ENCODE data around the gene SMPD3. TPM values are rescaled to one million over a fixed set of nuclear protein-coding genes. Genes with fewer than 3 reads are reported as not detected.

SMPD3 gene
- total and polyA plus RNA-seq, 8 donors, result 0.83 to 5.5 (median 2.2) TPM

DNA sequence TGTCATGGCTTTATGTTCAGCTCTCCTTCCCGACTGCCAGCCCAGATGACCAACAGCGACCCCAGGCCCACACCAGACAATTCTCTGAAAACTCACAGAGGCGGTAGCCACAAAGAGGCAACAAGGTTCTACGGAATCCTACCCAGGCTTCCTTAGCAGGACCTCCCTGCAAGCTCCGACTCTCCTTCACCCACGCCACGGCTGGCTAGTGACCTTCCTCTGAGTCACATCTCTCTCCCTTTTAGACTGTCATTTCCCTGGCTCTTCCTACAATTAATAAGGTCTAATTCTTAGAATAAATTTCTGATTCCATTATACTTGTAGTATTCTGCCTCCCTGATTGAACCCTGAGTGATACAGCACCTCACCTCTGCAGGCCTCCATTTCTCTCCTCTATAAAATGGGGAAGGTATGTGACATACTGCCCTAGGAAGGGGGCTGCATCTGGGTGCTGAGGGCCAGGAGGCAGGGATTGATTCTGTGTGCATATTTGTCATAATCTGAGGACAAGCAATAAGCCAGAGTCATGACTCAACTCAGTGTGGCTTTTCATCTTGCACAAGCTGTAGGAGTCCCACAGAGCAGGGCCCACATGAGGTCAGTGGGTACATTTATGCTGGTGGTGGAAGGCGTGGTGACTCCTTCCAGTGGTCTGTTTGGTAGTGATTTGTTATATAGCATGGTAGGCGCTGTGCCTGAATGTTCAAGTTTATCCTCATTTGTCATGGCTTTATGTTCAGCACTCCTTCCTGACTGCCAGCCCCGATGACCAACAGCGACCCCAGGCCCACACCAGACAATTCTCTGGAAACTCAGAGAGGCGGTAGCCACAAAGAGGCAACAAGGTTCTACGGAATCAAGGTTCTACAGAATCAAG is 46.2 kb downstream of the SMPD3 start:
- ATAC-seq, result no peak

DNA sequence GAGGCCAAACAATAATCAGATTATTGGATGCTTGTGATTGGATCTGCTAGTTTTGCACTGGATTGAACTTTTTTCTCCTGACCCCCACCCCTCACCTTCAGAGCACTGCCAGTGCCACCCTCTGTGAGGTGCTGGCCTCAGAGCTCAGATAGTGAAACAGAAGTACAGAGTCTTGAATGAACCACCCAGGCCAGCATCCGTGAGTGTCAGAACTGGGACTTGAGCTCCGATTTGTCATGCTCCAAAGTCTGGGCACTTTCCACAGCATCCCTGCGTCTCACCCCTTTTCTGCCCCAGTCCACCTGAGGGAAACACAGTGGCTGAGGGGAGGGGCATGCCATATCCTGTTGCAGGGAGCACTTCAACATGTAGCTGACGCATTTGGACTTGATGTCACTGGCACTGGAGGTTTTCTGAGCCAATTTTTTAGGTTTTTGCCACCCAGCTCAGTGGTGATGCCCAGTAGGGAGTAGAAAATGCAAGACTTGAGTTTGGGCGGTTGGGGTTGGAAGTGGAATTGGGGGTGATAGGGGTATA is 47.3 kb downstream of the SMPD3 start:
- Histone ChIP-seq H3K27ac (no peak overlapping the region), H3K4me1 (no peaks in the 10 kb centered on the region), H3K36me3 (no peaks in the 10 kb centered on the region), H3K27me3 (no peaks in the 10 kb centered on the region), H3K4me3 (no peak overlapping the region), H3K9me3 (no peaks in the 10 kb centered on the region)
- TF ChIP-seq, protein P1, sequence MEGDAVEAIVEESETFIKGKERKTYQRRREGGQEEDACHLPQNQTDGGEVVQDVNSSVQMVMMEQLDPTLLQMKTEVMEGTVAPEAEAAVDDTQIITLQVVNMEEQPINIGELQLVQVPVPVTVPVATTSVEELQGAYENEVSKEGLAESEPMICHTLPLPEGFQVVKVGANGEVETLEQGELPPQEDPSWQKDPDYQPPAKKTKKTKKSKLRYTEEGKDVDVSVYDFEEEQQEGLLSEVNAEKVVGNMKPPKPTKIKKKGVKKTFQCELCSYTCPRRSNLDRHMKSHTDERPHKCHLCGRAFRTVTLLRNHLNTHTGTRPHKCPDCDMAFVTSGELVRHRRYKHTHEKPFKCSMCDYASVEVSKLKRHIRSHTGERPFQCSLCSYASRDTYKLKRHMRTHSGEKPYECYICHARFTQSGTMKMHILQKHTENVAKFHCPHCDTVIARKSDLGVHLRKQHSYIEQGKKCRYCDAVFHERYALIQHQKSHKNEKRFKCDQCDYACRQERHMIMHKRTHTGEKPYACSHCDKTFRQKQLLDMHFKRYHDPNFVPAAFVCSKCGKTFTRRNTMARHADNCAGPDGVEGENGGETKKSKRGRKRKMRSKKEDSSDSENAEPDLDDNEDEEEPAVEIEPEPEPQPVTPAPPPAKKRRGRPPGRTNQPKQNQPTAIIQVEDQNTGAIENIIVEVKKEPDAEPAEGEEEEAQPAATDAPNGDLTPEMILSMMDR (IDR thresholded peaks at IDR 0.05), result no peak
- intact Hi-C loops (cut with DNase I), result no loop called here
- FAIRE-seq (no peak), ATAC-seq (no peak), DNase-seq (peak in 1 of 6 donors; percentile 27)
- 53% methylated on average over 5 of the region's 5 CpGs for WGBS, 2 donors

More for the DNA sequence above, 46.2 kb downstream of the SMPD3 start:
- Histone ChIP-seq H3K27me3 (no peaks in the 10 kb centered on the region), H3K4me1 (no peaks in the 10 kb centered on the region), H3K36me3 (no peaks in the 10 kb centered on the region), H3K4me3 (no peak overlapping the region), H3K9me3 (no peaks in the 10 kb centered on the region), H3K27ac (no peak overlapping the region)
- intact Hi-C loops (cut with DNase I), result no loop called here
- FAIRE-seq, result no peak
- 78 to 80% methylated on average over 13 of the region's 13 CpGs for WGBS, 2 donors
- DNase-seq, result peak in 1 of 6 donors; percentile 16
- TF ChIP-seq, protein P1 (IDR thresholded peaks at IDR 0.05), result no peak

DNA sequence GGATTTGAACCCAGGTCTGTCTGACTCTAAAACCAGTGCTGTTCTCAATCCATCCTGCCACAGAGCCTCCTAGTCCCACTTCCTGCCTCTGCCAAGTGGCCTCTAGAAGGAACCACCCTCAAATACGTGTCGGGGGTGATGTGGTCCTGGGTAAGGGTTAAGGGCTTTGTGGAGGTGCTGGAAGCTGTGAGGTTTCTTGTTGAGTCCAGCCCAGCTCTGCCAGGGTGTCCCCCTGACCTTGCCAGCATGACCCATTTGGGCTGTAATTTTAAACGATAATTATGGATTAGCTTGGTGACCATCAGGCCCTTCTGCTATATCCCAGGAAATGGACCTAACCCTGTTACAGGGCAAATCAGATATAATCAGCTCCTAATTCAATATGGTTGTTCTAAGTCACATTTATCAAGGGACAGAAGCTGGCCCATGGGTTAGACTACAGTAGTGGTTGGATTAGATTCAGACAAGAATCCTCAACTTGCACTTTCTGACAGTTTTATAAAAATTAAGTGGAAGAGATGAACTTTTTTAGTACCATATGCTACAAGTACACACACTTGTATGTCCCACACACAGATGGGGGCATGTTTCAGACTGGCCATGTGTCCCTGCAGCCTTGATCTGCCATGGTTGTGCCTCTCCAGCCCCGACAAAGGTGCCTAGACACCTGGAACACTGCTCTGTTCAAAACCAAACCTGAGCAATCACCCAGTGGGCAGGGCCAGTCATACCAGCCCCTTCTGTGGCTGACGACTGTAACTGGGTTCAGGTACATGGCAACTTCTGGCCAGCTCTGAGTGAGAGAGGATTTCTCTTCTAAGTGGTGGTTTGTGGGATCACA is 48.0 kb downstream of the SMPD3 start:
- no peak overlapping the region for H3K27ac ChIP-seq
- no peaks in the 10 kb centered on the region for H3K36me3 ChIP-seq
- no peaks in the 10 kb centered on the region for H3K9me3 ChIP-seq
- no peak overlapping the region for H3K4me3 ChIP-seq
- ATAC-seq (no peak), DNase-seq (peak in 1 of 6 donors; percentile 16), FAIRE-seq (no peak)
- intact Hi-C loops (cut with DNase I), result no loop called here
- no peaks in the 10 kb centered on the region for H3K27me3 ChIP-seq
- no peaks in the 10 kb centered on the region for H3K4me1 ChIP-seq
- TF ChIP-seq, protein P1 (IDR thresholded peaks at IDR 0.05), result no peak
- 82 to 89% methylated on average over 5 of the region's 5 CpGs for WGBS, 2 donors

DNA sequence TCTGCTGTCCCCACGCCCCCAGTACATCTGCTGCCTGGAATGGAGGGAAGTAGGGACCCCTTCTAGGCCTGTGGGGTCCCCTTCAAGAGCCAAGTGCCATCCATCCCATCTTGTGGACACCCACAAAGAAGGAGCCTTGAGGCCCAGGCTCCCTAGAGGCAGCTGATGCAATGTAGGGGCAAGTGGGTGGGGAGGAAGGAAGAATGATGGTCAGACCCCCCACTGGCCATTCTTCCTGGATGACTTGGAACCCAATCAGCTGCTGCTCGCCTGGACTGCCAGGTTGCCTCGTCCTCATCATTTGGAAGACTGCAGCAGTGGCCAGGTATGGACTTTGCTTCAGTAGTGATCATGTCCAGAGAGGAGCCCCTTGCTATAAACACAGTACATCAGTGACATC is 48.9 kb downstream of the SMPD3 start:
- DNase-seq (peak in 1 of 6 donors; percentile 19), FAIRE-seq (no peak), ATAC-seq (no peak)
- H3K4me1 ChIP-seq, result no peaks in the 10 kb centered on the region
- H3K27me3 ChIP-seq, result no peaks in the 10 kb centered on the region
- 91 to 93% methylated on average over 3 of the region's 3 CpGs for WGBS, 2 donors
- no peaks in the 10 kb centered on the region for H3K9me3 ChIP-seq
- TF ChIP-seq, protein P1 (IDR thresholded peaks at IDR 0.05), result no peak
- H3K4me3 ChIP-seq, result no peak overlapping the region
- no peaks in the 10 kb centered on the region for H3K36me3 ChIP-seq
- intact Hi-C loops (cut with DNase I), result loop anchor here (5.0 to 10.0 kb wide), 2 partner anchors 105 to 108 kb away; no protein-coding TSS in a partner anchor
- H3K27ac ChIP-seq, result no peak overlapping the region
